Activated CD4-positive, alpha-beta T cell treated with anti-CD3 and anti-CD28 coated beads, Interleukin-2, amount 10 ng/mL, durations not matched to agents 7 days and 5 days (primary cell): ENCODE data around the gene CCDC78. TPM values are rescaled to one million over a fixed set of nuclear protein-coding genes. Genes with fewer than 3 reads are reported as not detected.
A peak's percentile ranks its signal among the peaks of the same experiment; 100 is the strongest.

Experiments used
- CTCF ChIA-PET: fragments of 350-600 bp; sonication (Branson Sonifier 250); formaldehyde crosslinking; loops from one replicate; lab custom pipeline; 2021; ENCODE audit warnings: antibody characterized with exemption; lab: Charles Lee
- POLR2A ChIA-PET: fragments of 350-600 bp; sonication (Branson Sonifier 250); formaldehyde crosslinking; loops from one replicate; lab custom pipeline; 2021; ENCODE audit warnings: antibody characterized with exemption; lab: Charles Lee
- DNase-seq: peaks from one replicate; pipeline ENCODE4 v3.0.0-alpha.2; 2020
- H3K27ac Mint-ChIP-seq: one replicate; pipeline ENCODE4 v1.8.0; 2021; ENCODE audit warnings: mild to moderate bottlenecking, moderate library complexity, mixed read lengths
- H3K27me3 Mint-ChIP-seq: one replicate; pipeline ENCODE4 v1.8.0; 2021; ENCODE audit warnings: mixed read lengths
- H3K36me3 Mint-ChIP-seq: one replicate; pipeline ENCODE4 v1.8.0; 2021; ENCODE audit warnings: low read depth, mixed read lengths
- H3K4me1 Mint-ChIP-seq: one replicate; pipeline ENCODE4 v1.8.0; 2021; ENCODE audit warnings: mixed read lengths
- H3K4me3 Mint-ChIP-seq: one replicate; pipeline ENCODE4 v1.8.0; 2021; ENCODE audit warnings: mild to moderate bottlenecking, moderate library complexity, mixed read lengths
- H3K9me3 Mint-ChIP-seq: one replicate; pipeline ENCODE4 v1.8.0; 2021; ENCODE audit warnings: mixed read lengths
- total RNA-seq, 2 experiments: library from RNA; stranded (reverse); gene quantifications; one replicate each; pipeline ENCODE4 v1.2.3, GENCODE V29; 2021

The CCDC78 gene
- total RNA-seq, 2 experiments from 2014 or later = 1.6 to 2.3 TPM

DNA sequence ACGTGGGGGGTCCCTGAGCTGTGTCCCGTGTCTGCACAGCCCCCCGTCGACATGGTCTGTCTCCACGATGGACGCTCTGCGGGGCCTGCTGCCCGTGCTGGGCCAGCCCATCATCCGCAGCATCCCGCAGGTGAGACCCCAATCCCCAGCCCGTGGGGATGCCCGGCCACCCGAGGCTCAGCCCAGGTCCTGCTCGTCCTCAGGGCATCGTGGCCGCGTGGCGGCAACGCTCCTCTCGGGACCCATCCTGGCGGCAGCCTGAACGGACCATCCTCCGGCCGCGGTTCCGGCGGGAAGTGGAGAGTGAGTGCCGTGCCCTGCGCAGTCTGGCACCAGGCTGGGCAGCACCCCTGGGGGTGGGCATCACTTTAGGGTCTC, 39.2 kb upstream of the CCDC78 start:
- no peaks in the 10 kb centered on the region for H3K36me3 Mint-ChIP-seq
- no peak overlapping the region for H3K4me3 Mint-ChIP-seq
- H3K27me3 Mint-ChIP-seq = no peaks in the 10 kb centered on the region
- H3K9me3 Mint-ChIP-seq = no peaks in the 10 kb centered on the region
- no peaks in the 10 kb centered on the region for H3K4me1 Mint-ChIP-seq
- no peak for DNase-seq
- no peak overlapping the region for H3K27ac Mint-ChIP-seq
- ChIA-PET POLR2A (no interaction called here), CTCF (interaction anchor here (1.4 kb wide), 1 partner anchor 19 kb away, joined by 5 read pairs; no protein-coding TSS in a partner anchor)

DNA sequence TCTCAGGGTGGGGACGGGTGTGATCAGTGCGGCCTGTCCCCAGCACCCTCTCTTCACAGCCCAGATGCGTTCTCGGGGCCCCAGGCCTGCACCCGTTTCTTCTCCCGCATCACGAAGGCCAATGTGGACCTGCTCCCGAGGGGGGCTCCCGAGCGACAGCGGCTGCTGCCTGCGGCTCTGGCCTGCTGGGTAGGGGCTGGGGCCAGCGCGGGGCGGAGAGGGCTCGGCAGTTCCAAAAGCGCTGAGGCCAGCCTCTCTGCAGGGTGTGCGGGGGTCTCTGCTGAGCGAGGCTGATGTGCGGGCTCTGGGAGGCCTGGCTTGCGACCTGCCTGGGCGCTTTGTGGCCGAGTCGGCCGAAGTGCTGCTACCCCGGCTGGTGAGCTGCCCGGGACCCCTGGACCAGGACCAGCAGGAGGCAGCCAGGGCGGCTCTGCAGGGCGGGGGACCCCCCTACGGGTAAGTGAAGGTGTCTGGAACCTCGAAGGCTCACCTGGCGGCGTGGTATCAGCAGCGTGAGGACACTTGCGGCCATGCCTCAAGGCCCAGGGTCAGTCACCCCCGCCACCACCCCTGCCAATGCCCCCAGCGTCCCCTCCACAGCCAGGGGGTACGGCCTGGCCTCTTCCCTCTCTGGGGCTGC, 38.7 kb upstream of the CCDC78 start:
- Mint-ChIP-seq H3K36me3 (no peaks in the 10 kb centered on the region), H3K4me3 (no peak overlapping the region), H3K27ac (no peak overlapping the region), H3K4me1 (no peaks in the 10 kb centered on the region), H3K27me3 (no peaks in the 10 kb centered on the region), H3K9me3 (no peaks in the 10 kb centered on the region)
- CTCF ChIA-PET = no interaction called here
- POLR2A ChIA-PET = no interaction called here
- DNase-seq = no peak

DNA sequence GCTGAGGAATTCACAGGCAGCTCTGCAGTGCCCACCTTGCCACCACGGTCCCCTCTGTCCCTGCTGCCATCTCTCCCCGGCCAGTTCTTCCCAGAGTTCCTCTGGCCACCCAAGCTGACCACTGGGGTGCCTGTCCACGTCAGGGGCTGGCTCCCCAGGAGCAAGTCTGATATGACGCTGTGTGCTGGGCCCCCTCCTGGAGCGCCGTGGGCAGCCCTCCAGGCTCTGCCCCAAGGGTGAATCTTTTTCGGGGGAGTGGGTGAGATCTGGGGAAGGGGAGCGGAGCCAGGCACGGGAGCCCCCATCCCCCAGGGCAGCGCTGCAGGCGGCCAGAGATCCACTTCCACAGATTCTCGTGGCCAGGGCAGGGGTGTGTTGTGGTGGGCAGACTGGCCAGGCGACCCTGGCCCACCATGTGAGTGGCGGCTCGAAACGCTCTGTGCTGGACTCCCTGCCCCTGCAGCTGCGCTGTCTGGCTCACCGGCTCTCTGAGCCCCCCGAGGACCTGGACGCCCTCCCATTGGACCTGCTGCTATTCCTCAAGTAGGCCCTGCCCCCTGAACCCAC, 38.0 kb upstream of the CCDC78 start:
- H3K27ac Mint-ChIP-seq = no peak overlapping the region
- no peaks in the 10 kb centered on the region for H3K4me1 Mint-ChIP-seq
- ChIA-PET POLR2A (no interaction called here), CTCF (interaction anchor here (1.4 kb wide), 1 partner anchor 13 kb away, joined by 3 read pairs; no protein-coding TSS in a partner anchor)
- H3K36me3 Mint-ChIP-seq = no peaks in the 10 kb centered on the region
- H3K27me3 Mint-ChIP-seq = no peaks in the 10 kb centered on the region
- no peak overlapping the region for H3K4me3 Mint-ChIP-seq
- DNase-seq = no peak
- H3K9me3 Mint-ChIP-seq = no peaks in the 10 kb centered on the region

DNA sequence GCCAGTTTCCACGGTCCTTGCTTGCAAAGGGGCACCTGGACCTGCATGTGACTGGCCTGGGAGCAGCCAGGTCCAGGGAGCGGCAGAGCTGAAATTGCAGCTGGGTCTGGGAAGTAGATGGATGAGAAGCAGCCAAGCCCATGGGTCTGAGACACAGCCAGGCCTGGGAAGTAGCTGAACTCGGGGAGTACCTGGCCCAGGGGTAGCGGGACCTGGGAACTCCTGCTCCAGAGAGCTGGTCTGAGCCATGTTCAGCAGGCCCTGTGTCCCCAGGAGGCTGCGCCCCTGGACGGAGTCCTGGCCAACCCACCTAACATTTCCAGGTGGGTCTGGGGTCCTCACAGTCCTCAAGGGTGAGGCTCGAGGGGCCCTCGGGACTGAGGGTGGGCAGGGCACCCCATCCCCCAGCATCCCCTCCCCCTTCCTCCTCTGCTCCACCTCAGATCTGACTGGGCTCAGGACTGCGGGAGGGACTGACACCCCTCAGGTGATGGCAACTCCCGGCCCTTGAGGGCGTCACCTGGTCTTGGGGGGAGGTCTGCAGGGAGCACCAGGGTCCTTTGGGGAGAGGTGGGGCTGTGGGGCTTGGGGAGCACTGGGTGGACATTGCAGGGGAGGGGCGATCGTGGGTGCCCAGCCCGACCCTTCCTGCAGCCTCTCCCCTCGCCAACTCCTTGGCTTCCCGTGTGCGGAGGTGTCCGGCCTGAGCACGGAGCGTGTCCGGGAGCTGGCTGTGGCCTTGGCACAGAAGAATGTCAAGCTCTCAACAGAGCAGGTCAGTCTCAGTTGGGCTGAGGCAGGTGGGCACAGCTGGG, 37.3 kb upstream of the CCDC78 start:
- CTCF ChIA-PET = interaction anchor here (1.4 kb wide), 1 partner anchor 13 kb away, joined by 3 read pairs; no protein-coding TSS in a partner anchor
- no peak overlapping the region for H3K4me3 Mint-ChIP-seq
- no peaks in the 10 kb centered on the region for H3K36me3 Mint-ChIP-seq
- no peak for DNase-seq
- H3K27me3 Mint-ChIP-seq = no peaks in the 10 kb centered on the region
- no peak overlapping the region for H3K27ac Mint-ChIP-seq
- POLR2A ChIA-PET = no interaction called here
- H3K4me1 Mint-ChIP-seq = no peaks in the 10 kb centered on the region
- no peaks in the 10 kb centered on the region for H3K9me3 Mint-ChIP-seq

DNA sequence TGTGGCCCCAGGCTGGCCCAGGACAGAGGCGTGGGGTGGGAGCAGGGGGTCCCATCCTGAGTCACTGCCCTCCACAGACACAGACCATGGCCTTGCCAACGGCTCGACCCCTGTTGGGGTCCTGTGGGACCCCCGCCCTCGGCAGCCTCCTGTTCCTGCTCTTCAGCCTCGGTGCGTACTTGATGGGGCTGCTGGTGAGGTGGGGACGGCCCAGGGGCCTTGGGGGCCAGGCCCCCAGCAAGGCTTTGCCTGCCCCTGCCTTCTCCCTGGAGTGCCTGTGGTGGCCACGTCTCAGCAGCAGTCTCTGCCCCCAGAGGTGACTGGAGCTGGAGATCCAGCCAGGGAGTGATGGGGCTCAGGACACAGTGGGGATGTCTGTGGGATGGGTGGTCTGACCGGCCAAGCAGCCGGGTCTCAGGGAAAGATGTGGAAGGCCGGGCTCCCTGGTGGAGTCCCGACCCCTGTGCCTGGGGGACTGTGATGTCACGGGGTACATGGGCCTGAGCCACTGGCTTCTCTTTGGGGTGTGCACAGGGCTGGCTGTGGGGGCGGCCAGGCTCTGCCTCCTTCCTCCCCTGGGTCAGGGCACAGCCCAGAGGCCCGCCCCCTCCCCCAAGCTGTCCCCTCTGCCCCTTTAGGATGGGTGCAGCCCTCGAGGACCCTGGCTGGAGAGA, 36.5 kb upstream of the CCDC78 start:
- ChIA-PET CTCF (no interaction called here), POLR2A (no interaction called here)
- Mint-ChIP-seq H3K4me3 (no peak overlapping the region), H3K27ac (peak overlapping the region; percentile 5), H3K4me1 (no peaks in the 10 kb centered on the region), H3K36me3 (no peaks in the 10 kb centered on the region), H3K27me3 (no peaks in the 10 kb centered on the region), H3K9me3 (no peaks in the 10 kb centered on the region)
- no peak for DNase-seq

DNA sequence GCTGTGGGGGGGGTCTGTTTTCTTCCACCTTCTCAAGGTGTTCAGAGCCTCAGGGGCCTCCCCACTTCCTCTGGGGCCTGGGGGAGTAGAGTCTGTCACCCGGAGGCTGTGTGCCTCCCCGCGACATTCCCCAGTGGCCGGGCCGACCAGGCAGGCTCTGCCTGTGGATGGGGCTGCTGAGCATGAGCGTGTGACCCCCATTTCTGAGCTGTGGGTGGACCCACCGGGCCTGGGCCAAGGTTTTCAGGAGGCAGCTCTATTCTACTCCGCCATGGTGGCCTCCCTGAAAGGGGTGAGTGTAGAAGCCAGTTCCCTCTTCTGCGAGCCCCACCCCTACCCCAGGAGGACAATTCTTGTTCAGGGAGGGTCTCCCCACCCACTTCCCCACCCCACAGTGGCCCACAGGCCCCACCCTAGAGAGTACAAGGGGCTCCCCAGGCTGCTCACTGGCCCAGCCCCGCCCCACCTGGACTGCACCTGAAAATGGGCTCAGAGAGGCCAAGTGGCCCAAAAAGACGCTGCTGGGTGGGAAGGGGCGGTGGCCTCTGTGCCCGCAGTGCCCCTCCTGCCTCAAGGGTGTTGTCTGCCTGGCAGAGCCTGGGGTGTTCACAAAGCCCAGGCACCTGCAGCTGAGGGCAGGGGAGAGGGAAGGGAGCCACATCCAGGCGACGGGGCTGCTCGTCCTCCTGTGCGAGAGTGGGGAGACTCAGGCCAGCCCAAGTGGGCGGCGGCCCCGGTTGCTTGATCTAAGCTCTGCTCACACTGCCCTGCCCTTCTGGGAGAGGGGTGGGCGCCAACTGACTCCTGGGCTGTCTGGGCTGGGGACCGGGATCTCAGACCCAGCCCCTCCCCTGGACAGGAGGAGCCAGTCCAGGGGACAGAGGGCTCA, 35.6 kb upstream of the CCDC78 start:
- no peak overlapping the region for H3K4me3 Mint-ChIP-seq
- H3K36me3 Mint-ChIP-seq = no peaks in the 10 kb centered on the region
- H3K4me1 Mint-ChIP-seq = no peaks in the 10 kb centered on the region
- no peak overlapping the region for H3K27ac Mint-ChIP-seq
- ChIA-PET POLR2A (no interaction called here), CTCF (no interaction called here)
- no peaks in the 10 kb centered on the region for H3K27me3 Mint-ChIP-seq
- DNase-seq = no peak
- H3K9me3 Mint-ChIP-seq = no peaks in the 10 kb centered on the region

DNA sequence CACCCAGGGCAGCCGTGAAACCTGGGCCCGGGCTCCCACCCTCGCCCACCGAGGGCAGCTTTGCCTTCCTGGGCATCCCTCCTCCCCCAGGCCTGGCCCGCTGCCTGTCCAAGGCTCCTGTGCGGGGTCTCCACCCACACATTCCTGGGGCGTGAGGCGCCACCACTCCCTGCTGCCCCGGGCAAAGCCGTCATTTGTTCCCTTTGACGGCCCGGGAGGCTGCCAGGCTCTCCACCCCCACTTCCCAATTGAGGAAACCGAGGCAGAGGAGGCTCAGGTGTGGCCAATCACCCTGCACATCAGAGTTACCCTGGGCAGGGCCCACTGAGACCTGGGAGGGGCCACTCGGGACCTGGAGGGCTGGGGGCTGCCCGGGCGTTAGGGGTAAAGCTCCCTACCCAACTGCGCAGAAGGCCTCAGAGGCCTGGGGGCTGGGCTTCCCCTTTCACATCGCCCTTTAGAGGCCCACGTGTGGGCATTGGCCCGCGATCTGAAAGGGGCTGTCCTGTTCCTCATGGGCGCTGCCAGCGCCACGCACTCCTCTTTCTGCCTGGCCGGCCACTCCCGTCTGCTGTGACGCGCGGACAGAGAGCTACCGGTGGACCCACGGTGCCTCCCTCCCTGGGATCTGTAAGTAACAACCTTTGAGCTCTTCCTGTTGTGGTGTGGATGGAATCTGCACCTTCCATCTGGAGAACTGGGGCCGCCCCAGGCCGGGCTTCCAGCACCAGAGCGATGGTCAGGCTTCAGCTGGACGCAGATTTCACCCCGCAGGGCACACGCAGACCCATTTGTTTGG, 34.5 kb upstream of the CCDC78 start, which contains the start of gene MSLN:
Gene MSLN, plus strand, starts transcription at position 190 of the 799 bp plus-strand sequence. CDS start 1,947 bp downstream, outside the sequence.
- H3K4me3 Mint-ChIP-seq = no peak within 1 kb of the TSS
- POLR2A ChIA-PET = no interaction called here

DNA sequence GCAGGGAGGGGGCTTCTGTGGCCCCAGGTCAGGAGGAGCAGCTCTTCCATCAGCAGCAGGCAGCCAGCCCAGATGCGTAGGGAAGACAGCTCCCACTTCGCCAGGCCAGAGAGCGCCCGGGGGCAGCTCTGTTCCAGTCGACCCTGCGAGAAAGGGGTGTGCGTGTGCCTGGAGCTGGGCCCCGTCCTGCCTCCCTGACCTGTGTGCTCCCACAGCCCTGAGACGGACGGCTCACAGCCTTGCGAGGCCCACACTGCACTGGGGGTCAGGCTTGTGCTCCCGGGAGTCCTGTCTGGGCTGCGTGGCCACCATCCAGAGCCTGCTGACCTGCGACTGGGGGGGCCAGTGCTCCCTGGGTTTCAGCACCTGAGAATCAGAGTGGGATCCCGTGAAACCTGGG, 33.8 kb upstream of the CCDC78 start:
- Mint-ChIP-seq H3K27me3 (peaks cover 5% of the 10 kb centered on the region), H3K27ac (no peak overlapping the region), H3K36me3 (no peaks in the 10 kb centered on the region), H3K4me3 (no peak overlapping the region), H3K9me3 (no peaks in the 10 kb centered on the region), H3K4me1 (no peaks in the 10 kb centered on the region)
- DNase-seq = no peak
- POLR2A ChIA-PET = no interaction called here
- CTCF ChIA-PET = no interaction called here

More for the DNA sequence above, 34.5 kb upstream of the CCDC78 start, which contains the start of gene MSLN:
- peaks cover 5% of the 10 kb centered on the region for H3K27me3 Mint-ChIP-seq
- no peak for DNase-seq
- no peaks in the 10 kb centered on the region for H3K36me3 Mint-ChIP-seq
- no peak within 1 kb of the TSS for H3K27ac Mint-ChIP-seq
- CTCF ChIA-PET = no interaction called here
- no peaks in the 10 kb centered on the region for H3K9me3 Mint-ChIP-seq
- no peaks in the 10 kb centered on the region for H3K4me1 Mint-ChIP-seq

DNA sequence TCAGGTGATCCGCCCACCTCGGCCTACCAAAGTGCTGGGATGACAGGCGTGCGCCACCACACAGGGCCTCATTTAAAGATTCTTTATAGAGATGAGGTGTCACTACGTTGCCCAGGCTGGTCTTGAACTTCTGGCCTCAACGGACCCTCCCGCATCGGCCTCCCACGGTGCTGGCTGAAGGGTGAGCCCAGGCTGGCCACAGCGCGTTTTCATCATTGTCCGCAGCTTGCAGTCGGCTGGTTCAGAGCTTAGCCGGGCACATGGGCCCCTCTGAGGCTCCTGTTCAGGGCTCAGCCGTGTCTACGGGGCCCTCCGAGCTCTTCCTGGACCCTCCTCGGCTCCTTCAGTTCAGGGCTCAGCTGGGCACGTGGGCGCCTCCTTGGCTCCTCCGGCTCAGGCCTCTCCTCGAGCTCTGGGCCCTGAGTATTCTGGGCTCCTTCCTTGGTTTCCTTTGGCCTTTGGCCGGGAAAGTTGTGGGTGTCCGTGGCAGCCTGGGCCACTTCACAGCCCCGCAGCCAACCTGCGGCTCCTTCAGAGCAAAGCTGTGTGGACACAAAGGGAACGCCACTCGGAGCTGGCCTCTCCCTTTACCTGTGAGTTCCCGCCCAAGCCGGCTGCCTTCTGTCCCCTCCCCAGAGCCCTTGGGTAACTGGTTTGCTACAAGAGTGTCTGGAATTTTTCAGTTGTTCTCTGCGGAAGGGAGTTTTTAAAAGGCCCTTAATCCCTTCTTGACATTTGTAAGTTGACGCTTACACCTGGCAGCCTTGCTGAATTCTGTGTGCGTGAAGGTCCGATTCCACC, 33.1 kb upstream of the CCDC78 start:
- no peak for DNase-seq
- H3K27me3 Mint-ChIP-seq = peaks cover 7% of the 10 kb centered on the region
- peaks cover 3% of the 10 kb centered on the region for H3K4me1 Mint-ChIP-seq
- no peak overlapping the region for H3K27ac Mint-ChIP-seq
- H3K36me3 Mint-ChIP-seq = no peaks in the 10 kb centered on the region
- H3K9me3 Mint-ChIP-seq = no peaks in the 10 kb centered on the region
- no peak overlapping the region for H3K4me3 Mint-ChIP-seq
- CTCF ChIA-PET = no interaction called here
- POLR2A ChIA-PET = no interaction called here

DNA sequence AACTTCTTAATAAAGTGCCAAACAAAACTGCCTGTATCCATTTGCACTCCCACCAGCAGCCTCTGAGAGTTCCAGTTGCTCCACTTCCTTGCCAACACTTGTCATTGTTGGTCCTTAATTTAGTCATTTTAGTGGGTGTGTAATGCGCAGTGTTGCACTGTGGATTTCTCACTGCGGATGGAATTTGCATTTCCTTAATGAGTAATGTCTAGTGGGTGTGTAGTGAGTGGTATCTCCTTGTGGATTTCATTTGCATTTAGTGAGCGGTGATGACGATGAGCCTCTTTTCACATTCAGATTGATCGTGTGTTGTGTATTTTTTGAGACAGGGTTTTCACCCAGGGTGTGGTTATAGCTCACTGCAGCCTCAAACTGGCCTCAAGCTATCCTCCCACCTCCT, 30.2 kb upstream of the CCDC78 start:
- no peak overlapping the region for H3K27ac Mint-ChIP-seq
- peaks cover 7% of the 10 kb centered on the region for H3K27me3 Mint-ChIP-seq
- ChIA-PET POLR2A (interaction anchor here (0.6 kb wide), 1 partner anchor 35 kb away, joined by 4 read pairs; the partner anchor contains the start of gene ANTKMT), CTCF (interaction anchor here (0.8 kb wide), 1 partner anchor 16 kb away, joined by 3 read pairs; the partner anchor contains the start of gene CIAO3)
- DNase-seq = no peak
- H3K9me3 Mint-ChIP-seq = no peaks in the 10 kb centered on the region
- H3K36me3 Mint-ChIP-seq = no peaks in the 10 kb centered on the region
- peaks cover 3% of the 10 kb centered on the region for H3K4me1 Mint-ChIP-seq
- no peak overlapping the region for H3K4me3 Mint-ChIP-seq

DNA sequence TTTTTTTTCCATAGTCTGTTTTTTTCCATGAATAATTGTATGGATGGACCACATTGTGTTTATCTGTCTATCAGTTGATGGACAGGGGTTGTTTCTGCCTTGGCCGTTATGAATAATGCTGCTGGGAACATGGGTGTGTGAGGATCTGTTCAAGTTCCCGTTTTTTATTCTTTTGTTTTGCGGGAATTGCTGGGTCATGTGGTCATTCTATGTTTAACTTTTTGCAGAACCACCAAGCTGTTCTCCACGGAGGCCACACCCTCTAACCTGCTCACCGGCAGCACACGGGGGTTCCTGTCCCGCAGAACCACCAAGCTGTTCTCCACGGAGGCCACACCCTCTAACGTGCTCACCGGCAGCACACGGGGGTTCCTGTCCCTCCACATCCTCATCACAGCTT, 28.4 kb upstream of the CCDC78 start:
- Mint-ChIP-seq H3K27ac (no peak overlapping the region), H3K4me3 (no peak overlapping the region), H3K4me1 (peaks cover 3% of the 10 kb centered on the region), H3K9me3 (no peaks in the 10 kb centered on the region), H3K36me3 (no peaks in the 10 kb centered on the region), H3K27me3 (peaks cover 7% of the 10 kb centered on the region)
- ChIA-PET POLR2A (no interaction called here), CTCF (no interaction called here)
- no peak for DNase-seq
